ENCODE data around the gene PIAS3.

GRCh38 chr1:145858238-145858900 is 512 bp downstream of the PIAS3 start:
- no peak for TF ChIP-seq ZIC2 (tag by site-specific recombination; IDR thresholded peaks at IDR 0.05)
- TF ChIP-seq ZNF10 (tag by site-specific recombination; IDR thresholded peaks at IDR 0.05), result no peak
- no peak for TF ChIP-seq ZSCAN18 (tag by site-specific recombination; IDR thresholded peaks at IDR 0.05)
- TF ChIP-seq KLF7 (tag by site-specific recombination; IDR thresholded peaks at IDR 0.05; ENCODE audit: borderline replicate concordance), result no peak
- no peak for TF ChIP-seq CTCF (tag by site-specific recombination; IDR thresholded peaks at IDR 0.05)
- no peak for TF ChIP-seq ATF2 (tag by site-specific recombination; IDR thresholded peaks at IDR 0.05; ENCODE audit: low read depth)
- no peak for TF ChIP-seq YY1 (tag by site-specific recombination; IDR thresholded peaks at IDR 0.05)
- no peak for TF ChIP-seq ZNF23 (tag by site-specific recombination; IDR thresholded peaks at IDR 0.05; ENCODE audit: borderline replicate concordance)

All from HEK293 (cell line).